ENCODE measurements around the gene NCR3LG1. TPM values are rescaled to one million over a fixed set of nuclear protein-coding genes. Genes with fewer than 3 reads are reported as not detected.

NCR3LG1 gene
- total RNA-seq, 1 experiment from 2014 or later, result 14.8 TPM

DNA sequence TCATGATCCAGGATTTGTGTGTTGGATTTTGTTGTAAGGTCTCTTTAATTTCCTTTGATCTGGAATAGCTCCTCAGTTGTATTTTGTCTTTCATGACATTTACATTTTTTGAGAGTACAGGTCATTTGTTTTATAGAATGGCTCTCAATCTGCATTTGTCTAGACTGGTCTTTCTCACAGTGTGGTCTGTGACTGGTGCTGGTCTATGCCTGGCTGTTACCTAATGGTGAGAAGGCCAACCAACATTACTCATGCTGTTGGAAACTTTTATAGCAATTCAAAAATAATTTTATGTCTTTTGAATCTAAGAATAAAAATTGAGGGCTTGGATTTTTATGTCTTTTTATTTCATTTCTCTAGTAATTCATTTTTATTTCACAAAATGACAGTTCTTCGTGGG is 3.9 kb upstream of the NCR3LG1 start:
- no peak for DNase-seq
- Histone ChIP-seq H3K4me3 (ENCODE audit: low read depth, low read length) (no peak overlapping the region), H3K9me3 (no peaks in the 10 kb centered on the region), H3K27me3 (replicated peaks; ENCODE audit: control insufficient read depth, insufficient read depth, low read length) (no peaks in the 10 kb centered on the region), H3K4me1 (no peaks in the 10 kb centered on the region), H3K36me3 (ENCODE audit: control insufficient read depth, insufficient read depth, low read length) (no peaks in the 10 kb centered on the region)
- H3K27ac Mint-ChIP-seq (ENCODE audit: unreplicated experiment), result no peak overlapping the region
- peaks cover 6% of the 10 kb centered on the region for H3K36me3 Mint-ChIP-seq (ENCODE audit: insufficient read depth, unreplicated experiment)
- POLR2A ChIA-PET, result no interaction called here
- TF ChIP-seq CTCF (IDR thresholded peaks at IDR 0.05; ENCODE audit: insufficient read depth in 1 of 2, low read depth in 1 of 2, low read length in 1 of 2, severe bottlenecking in 1 of 2, unreplicated experiment in 1 of 2), result no peak
- H3K4me1 Mint-ChIP-seq (ENCODE audit: low read depth, unreplicated experiment), result peaks cover 9% of the 10 kb centered on the region
- H3K4me3 Mint-ChIP-seq (ENCODE audit: unreplicated experiment), result no peak overlapping the region
- intact Hi-C loops (cut with micrococcal nuclease; ENCODE audit: unreplicated experiment), result no loop called here
- peaks cover 4% of the 10 kb centered on the region for H3K27me3 Mint-ChIP-seq (ENCODE audit: insufficient read depth, unreplicated experiment)
- CTCF ChIA-PET, result interaction anchor here (1.5 kb wide), 1 partner anchor 118 kb away, joined by 3 read pairs; no protein-coding TSS in a partner anchor
- BruUV-seq (replicated peaks), result no TSS peak
- H3K9me3 Mint-ChIP-seq (ENCODE audit: unreplicated experiment), result no peaks in the 10 kb centered on the region

DNA sequence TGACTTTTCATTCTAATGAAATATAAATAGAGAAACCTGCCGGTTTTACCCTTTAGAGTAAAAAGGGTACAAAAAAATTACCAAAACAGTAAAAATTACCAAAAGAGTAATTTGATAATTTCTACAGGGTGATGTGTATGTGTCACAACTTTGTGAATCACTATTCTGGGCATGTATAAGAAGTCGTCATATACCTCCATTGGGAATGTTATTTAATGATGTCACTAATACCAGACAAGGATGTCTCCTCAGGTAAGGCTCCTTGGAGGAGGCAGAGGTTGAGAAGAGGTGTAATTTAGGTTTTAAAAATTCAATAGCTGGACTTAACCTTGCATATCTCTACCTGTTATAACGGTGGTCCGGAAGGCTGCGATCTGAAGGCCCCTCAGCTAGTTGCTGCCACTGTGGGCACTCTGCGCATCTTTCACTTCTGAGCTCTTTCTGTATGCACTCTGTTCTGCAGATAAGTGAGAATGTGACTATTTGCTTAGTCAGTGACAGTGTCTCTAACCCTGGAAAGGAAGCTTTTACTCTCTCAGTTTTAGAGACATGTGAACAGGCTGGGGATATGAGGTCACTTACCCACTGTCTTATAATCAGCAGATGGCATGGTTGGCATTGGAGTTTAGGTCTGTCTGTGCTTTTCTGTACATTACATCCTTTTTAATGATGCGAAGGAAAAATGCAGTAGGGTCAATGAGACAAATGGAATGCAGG is 987 bp upstream of the NCR3LG1 start:
- POLR2A ChIA-PET, result no interaction called here
- BruUV-seq (replicated peaks), result no TSS peak
- Mint-ChIP-seq H3K27me3 (ENCODE audit: insufficient read depth, unreplicated experiment) (peaks cover 4% of the 10 kb centered on the region), H3K9me3 (ENCODE audit: unreplicated experiment) (no peaks in the 10 kb centered on the region), H3K36me3 (ENCODE audit: insufficient read depth, unreplicated experiment) (peaks cover 11% of the 10 kb centered on the region), H3K4me1 (ENCODE audit: low read depth, unreplicated experiment) (peaks cover 14% of the 10 kb centered on the region), H3K4me3 (ENCODE audit: unreplicated experiment) (peak overlapping the region; percentile 91), H3K27ac (ENCODE audit: unreplicated experiment) (no peak overlapping the region)
- Histone ChIP-seq H3K27me3 (replicated peaks; ENCODE audit: control insufficient read depth, insufficient read depth, low read length) (no peaks in the 10 kb centered on the region), H3K4me1 (peaks cover 4% of the 10 kb centered on the region), H3K9me3 (no peaks in the 10 kb centered on the region), H3K36me3 (ENCODE audit: control insufficient read depth, insufficient read depth, low read length) (no peaks in the 10 kb centered on the region), H3K4me3 (ENCODE audit: low read depth, low read length) (no peak overlapping the region)
- no peak for DNase-seq
- intact Hi-C loops (cut with micrococcal nuclease; ENCODE audit: unreplicated experiment), result no loop called here
- CTCF ChIA-PET, result no interaction called here
- no peak for TF ChIP-seq CTCF (IDR thresholded peaks at IDR 0.05; ENCODE audit: insufficient read depth in 1 of 2, low read depth in 1 of 2, low read length in 1 of 2, severe bottlenecking in 1 of 2, unreplicated experiment in 1 of 2)

DNA sequence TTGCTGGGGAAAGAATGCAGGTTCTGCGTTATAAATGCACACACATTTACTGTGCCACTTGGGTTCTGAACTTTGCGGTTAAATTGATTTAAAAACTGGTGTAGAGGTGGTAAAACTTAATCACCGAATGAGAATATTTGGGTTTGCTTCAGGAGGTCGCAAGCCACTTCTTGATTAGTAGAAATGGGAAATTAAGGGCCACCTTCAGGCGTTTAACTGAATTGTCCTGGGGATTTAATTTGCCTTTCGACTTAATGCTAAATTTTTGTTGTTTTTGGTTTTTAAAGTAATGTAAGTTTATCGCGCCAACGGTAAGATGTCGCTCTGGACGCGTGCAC is 459 bp upstream of the NCR3LG1 start:
- Histone ChIP-seq H3K9me3 (no peaks in the 10 kb centered on the region), H3K36me3 (ENCODE audit: control insufficient read depth, insufficient read depth, low read length) (no peaks in the 10 kb centered on the region), H3K27me3 (replicated peaks; ENCODE audit: control insufficient read depth, insufficient read depth, low read length) (no peaks in the 10 kb centered on the region), H3K4me3 (ENCODE audit: low read depth, low read length) (peak overlapping the region; percentile 61), H3K4me1 (peaks cover 4% of the 10 kb centered on the region)
- POLR2A ChIA-PET, result no interaction called here
- Mint-ChIP-seq H3K4me3 (ENCODE audit: unreplicated experiment) (peak overlapping the region; percentile 91), H3K9me3 (ENCODE audit: unreplicated experiment) (no peaks in the 10 kb centered on the region), H3K36me3 (ENCODE audit: insufficient read depth, unreplicated experiment) (peaks cover 11% of the 10 kb centered on the region), H3K4me1 (ENCODE audit: low read depth, unreplicated experiment) (peaks cover 14% of the 10 kb centered on the region), H3K27me3 (ENCODE audit: insufficient read depth, unreplicated experiment) (peaks cover 4% of the 10 kb centered on the region), H3K27ac (ENCODE audit: unreplicated experiment) (no peak overlapping the region)
- TF ChIP-seq CTCF (IDR thresholded peaks at IDR 0.05; ENCODE audit: insufficient read depth in 1 of 2, low read depth in 1 of 2, low read length in 1 of 2, severe bottlenecking in 1 of 2, unreplicated experiment in 1 of 2), result peak in 1 of 2 experiments; percentile 17
- intact Hi-C loops (cut with micrococcal nuclease; ENCODE audit: unreplicated experiment), result no loop called here
- no TSS peak for BruUV-seq (replicated peaks)
- no peak for DNase-seq
- CTCF ChIA-PET, result no interaction called here

Measured in Caco-2 (cell line).